CD4-positive, alpha-beta T cell (primary cell): ENCODE measurements around the gene COL10A1. TPM values are rescaled to one million over a fixed set of nuclear protein-coding genes. Genes with fewer than 3 reads are reported as not detected.

Experiments
- ATAC-seq: fragments of 200-7000 bp; cut with Tn5 transposase; one replicate; pipeline ENCODE4 v1.10.0; 2022; ENCODE audit warnings: mild to moderate bottlenecking; ENCODE audit not compliant: poor library complexity
- CTCF ChIA-PET: fragments of 350-600 bp; sonication (Branson Sonifier 250); formaldehyde crosslinking; loops from one replicate; lab custom pipeline; 2021; ENCODE audit warnings: antibody characterized with exemption, inconsistent platforms; lab: Charles Lee
- POLR2A ChIA-PET: fragments of 350-600 bp; sonication (Branson Sonifier 250); formaldehyde crosslinking; loops from one replicate; lab custom pipeline; 2021; ENCODE audit warnings: antibody characterized with exemption, inconsistent platforms; lab: Charles Lee
- DNase-seq, 14 experiments: peaks; one replicate each; pipeline ENCODE4 v3.0.0-alpha.2; 2013 to 2020; ENCODE audit warnings: mixed read lengths in 2 of 14
- H3K27ac ChIP-seq, 2 donors: one replicate each; pipeline versions ENCODE4 v1.5.1 to v1.7.0; 2013; ENCODE audit warnings: low read length in 2 of 2, low read depth in 1 of 2, mild to moderate bottlenecking in 1 of 2
- H3K27me3 ChIP-seq, 2 experiments: 1 replicate in 1 of 2; 2 replicates in 1 of 2; pipeline versions ENCODE4 v1.6.1 to v1.7.0; 2013; ENCODE audit warnings: low read length in 2 of 2, control low read depth in 1 of 2, mild to moderate bottlenecking in 1 of 2, moderate library complexity in 1 of 2; ENCODE audit not compliant: insufficient read depth in 2 of 2, control insufficient read depth in 1 of 2
- H3K36me3 ChIP-seq: one replicate; pipeline ENCODE4 v1.6.1; 2013; ENCODE audit warnings: low read length, control low read depth; ENCODE audit not compliant: insufficient read depth
- H3K4me1 ChIP-seq: one replicate; pipeline ENCODE4 v1.6.1; 2013; ENCODE audit warnings: low read length, control low read depth; ENCODE audit not compliant: insufficient read depth
- H3K4me3 ChIP-seq: one replicate; pipeline ENCODE4 v1.5.1; 2013; ENCODE audit warnings: mild to moderate bottlenecking, low read length, moderate library complexity
- H3K9me3 ChIP-seq, 2 experiments: 1 replicate in 1 of 2; 2 replicates in 1 of 2; pipeline versions ENCODE4 v1.6.1 to v1.7.0; 2013; ENCODE audit warnings: low read length in 2 of 2, mild to moderate bottlenecking in 2 of 2, control low read depth in 1 of 2, moderate library complexity in 1 of 2; ENCODE audit not compliant: control insufficient read depth in 1 of 2, insufficient read depth in 1 of 2
- H3K27ac Mint-ChIP-seq: one replicate; pipeline ENCODE4 v1.8.0; 2020; ENCODE audit warnings: mixed read lengths
- H3K27me3 Mint-ChIP-seq: one replicate; pipeline ENCODE4 v1.8.0; 2021; ENCODE audit warnings: mixed read lengths
- H3K36me3 Mint-ChIP-seq: one replicate; pipeline ENCODE4 v1.8.0; 2021; ENCODE audit warnings: low read depth, mixed read lengths
- H3K4me1 Mint-ChIP-seq: one replicate; pipeline ENCODE4 v1.8.0; 2021; ENCODE audit warnings: low read depth, mixed read lengths
- H3K4me3 Mint-ChIP-seq: one replicate; pipeline ENCODE4 v1.8.0; 2020; ENCODE audit warnings: mild to moderate bottlenecking, mixed read lengths
- H3K9me3 Mint-ChIP-seq: one replicate; pipeline ENCODE4 v1.8.0; 2020; ENCODE audit warnings: mixed read lengths
- intact Hi-C, 2 experiments: fragments of 100-400 bp; cut with DNase I in 1 of 2; cut with micrococcal nuclease in 1 of 2; formaldehyde crosslinking; loops; one replicate each; pipeline versions ENCODE4 v1.15.1 to v1.9.0; 2023 to 2025; cut with DNase I, micrococcal nuclease
- total RNA-seq, 174 experiments: library from RNA in 2 of 174; stranded (reverse) in 2 of 174; gene quantifications; one replicate each; pipeline ENCODE4 v1.2.3 and lab custom pipeline; 2021 to 2026
- TF ChIP-seq, protein P1 (sequence below): fragments of 200-600 bp; IDR thresholded peaks from one replicate; pipeline ENCODE4 v1.8.0; 2022; ENCODE audit warnings: antibody characterized with exemption, mild to moderate bottlenecking

Gene COL10A1
- total RNA-seq, 2 experiments from 2014 or later = not detected

GRCh38 chr6:116136373-116136772, 10.4 kb upstream of the COL10A1 start:
- intact Hi-C loops = no loop called here
- CTCF ChIA-PET = no interaction called here
- POLR2A ChIA-PET = interaction anchor here (1.5 kb wide), 1 partner anchor 35 kb away, joined by 3 read pairs; no protein-coding TSS in a partner anchor
- Histone ChIP-seq H3K4me1 (no peaks in the 10 kb centered on the region), H3K36me3 (peaks cover 3% of the 10 kb centered on the region), H3K27me3 (no peaks in the 10 kb centered on the region), H3K4me3 (no peak overlapping the region), H3K27ac (no peak overlapping the region), H3K9me3 (no peaks in the 10 kb centered on the region)
- Mint-ChIP-seq H3K27ac (no peak overlapping the region), H3K36me3 (peaks cover 63% of the 10 kb centered on the region), H3K4me3 (no peak overlapping the region), H3K9me3 (no peaks in the 10 kb centered on the region), H3K27me3 (no peaks in the 10 kb centered on the region), H3K4me1 (peaks cover 9% of the 10 kb centered on the region)
- TF ChIP-seq, protein P1, sequence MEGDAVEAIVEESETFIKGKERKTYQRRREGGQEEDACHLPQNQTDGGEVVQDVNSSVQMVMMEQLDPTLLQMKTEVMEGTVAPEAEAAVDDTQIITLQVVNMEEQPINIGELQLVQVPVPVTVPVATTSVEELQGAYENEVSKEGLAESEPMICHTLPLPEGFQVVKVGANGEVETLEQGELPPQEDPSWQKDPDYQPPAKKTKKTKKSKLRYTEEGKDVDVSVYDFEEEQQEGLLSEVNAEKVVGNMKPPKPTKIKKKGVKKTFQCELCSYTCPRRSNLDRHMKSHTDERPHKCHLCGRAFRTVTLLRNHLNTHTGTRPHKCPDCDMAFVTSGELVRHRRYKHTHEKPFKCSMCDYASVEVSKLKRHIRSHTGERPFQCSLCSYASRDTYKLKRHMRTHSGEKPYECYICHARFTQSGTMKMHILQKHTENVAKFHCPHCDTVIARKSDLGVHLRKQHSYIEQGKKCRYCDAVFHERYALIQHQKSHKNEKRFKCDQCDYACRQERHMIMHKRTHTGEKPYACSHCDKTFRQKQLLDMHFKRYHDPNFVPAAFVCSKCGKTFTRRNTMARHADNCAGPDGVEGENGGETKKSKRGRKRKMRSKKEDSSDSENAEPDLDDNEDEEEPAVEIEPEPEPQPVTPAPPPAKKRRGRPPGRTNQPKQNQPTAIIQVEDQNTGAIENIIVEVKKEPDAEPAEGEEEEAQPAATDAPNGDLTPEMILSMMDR = no peak
- DNase-seq (no peak), ATAC-seq (no peak)

- ATAC-seq = no peak
- Histone ChIP-seq H3K9me3 (no peaks in the 10 kb centered on the region), H3K27ac (no peak overlapping the region), H3K4me3 (no peak overlapping the region), H3K27me3 (no peaks in the 10 kb centered on the region), H3K4me1 (no peaks in the 10 kb centered on the region), H3K36me3 (peaks cover 3% of the 10 kb centered on the region)
- H3K36me3 Mint-ChIP-seq = peaks cover 61% of the 10 kb centered on the region
- ChIA-PET POLR2A (no interaction called here), CTCF (no interaction called here)
- intact Hi-C loops = no loop called here
- H3K9me3 Mint-ChIP-seq = no peaks in the 10 kb centered on the region
- H3K4me3 Mint-ChIP-seq = no peak overlapping the region
- DNase-seq = no peak
- peaks cover 15% of the 10 kb centered on the region for H3K4me1 Mint-ChIP-seq
- H3K27me3 Mint-ChIP-seq = no peaks in the 10 kb centered on the region
- H3K27ac Mint-ChIP-seq = no peak overlapping the region
- TF ChIP-seq, protein P1 = no peak
Measured at GRCh38 chr6:116133453-116133852, 7.5 kb upstream of the COL10A1 start.

GRCh38 chr6:116127771-116128493, 2.0 kb upstream of the COL10A1 start:
- peaks cover 38% of the 10 kb centered on the region for H3K36me3 Mint-ChIP-seq
- intact Hi-C loops = no loop called here
- ChIA-PET POLR2A (no interaction called here), CTCF (no interaction called here)
- H3K4me3 ChIP-seq = no peak overlapping the region
- no peak overlapping the region for H3K27ac Mint-ChIP-seq
- no peaks in the 10 kb centered on the region for H3K27me3 ChIP-seq
- ATAC-seq (no peak), DNase-seq (no peak)
- no peaks in the 10 kb centered on the region for H3K4me1 ChIP-seq
- H3K27me3 Mint-ChIP-seq = no peaks in the 10 kb centered on the region
- peaks cover 6% of the 10 kb centered on the region for H3K4me1 Mint-ChIP-seq
- TF ChIP-seq, protein P1 = no peak
- H3K27ac ChIP-seq = no peak overlapping the region
- no peak overlapping the region for H3K4me3 Mint-ChIP-seq
- no peaks in the 10 kb centered on the region for H3K9me3 Mint-ChIP-seq
- H3K36me3 ChIP-seq = no peaks in the 10 kb centered on the region
- H3K9me3 ChIP-seq = no peaks in the 10 kb centered on the region
